Measurements from ENCODE around the gene WNT5A.

WNT5A gene

GRCh38 chr3:55486857-55487380 is at the start of gene WNT5A:
TSS of gene WNT5A (minus strand) at chr3:55487306. CDS start at chr3:55486985, 321 bp downstream.
- peak; percentile 64 for DNase-seq (ENCODE audit: low read depth)

DNA sequence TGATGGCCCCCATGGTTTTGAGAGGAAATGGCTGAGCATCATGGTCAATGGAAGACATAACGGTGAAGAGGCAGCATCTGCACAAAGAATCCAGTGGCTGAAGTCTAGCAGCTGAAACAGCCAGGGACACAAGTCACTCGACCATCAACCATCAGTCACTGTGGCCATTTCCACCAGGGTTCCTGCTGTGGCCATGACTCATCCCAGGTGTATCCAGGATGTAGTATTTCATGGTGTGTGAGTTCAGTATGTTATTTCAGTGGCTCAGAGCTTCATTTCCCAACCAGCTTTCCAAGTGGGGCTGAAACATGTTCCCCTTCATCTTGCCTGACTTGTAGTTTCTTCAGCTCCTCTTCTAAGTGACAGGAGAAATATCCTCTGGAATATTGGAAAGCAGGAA is 47.8 kb upstream of the WNT5A start:
- no peak for DNase-seq (ENCODE audit: low read depth)

DNA sequence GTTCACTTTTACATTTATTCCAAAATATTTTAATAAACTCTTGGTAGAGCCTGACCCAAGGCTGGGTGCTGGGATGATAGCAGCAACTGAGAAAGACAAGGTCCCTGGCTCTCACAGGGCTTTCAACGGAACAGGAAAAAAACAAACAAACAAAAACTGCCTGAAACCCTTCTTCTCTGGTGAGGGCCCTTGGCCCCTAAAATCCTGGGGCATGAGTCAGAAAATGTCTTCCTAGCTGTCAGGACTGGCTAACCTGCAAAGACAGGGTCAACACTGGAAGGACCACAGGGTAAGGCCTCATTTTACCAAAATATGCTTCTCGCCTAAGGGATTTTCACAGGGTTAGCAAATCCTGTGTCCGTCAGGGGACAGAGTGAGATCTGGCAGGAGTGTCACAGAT is 45.7 kb upstream of the WNT5A start:
- no peak for DNase-seq (ENCODE audit: low read depth)

DNA sequence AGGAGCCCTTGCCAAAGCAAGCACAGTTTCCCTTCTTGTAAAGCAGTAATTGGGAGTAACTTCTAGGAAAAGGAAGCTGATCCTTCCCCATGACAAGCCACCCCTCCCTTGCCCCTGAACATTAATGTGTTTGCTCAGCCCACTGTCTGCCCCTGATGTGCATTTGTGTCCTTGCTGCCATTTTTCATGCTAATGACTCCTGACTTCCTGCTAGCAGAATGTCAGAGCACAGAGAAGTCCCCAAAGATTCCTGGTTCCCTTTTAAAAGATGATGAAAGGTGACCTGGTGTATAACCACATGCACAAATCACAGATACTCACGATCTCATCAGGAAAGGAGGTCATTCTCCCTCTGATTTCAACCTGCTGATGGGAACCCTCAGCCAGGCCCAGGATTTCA is 44.2 kb upstream of the WNT5A start:
- DNase-seq (ENCODE audit: low read depth) = no peak

DNA sequence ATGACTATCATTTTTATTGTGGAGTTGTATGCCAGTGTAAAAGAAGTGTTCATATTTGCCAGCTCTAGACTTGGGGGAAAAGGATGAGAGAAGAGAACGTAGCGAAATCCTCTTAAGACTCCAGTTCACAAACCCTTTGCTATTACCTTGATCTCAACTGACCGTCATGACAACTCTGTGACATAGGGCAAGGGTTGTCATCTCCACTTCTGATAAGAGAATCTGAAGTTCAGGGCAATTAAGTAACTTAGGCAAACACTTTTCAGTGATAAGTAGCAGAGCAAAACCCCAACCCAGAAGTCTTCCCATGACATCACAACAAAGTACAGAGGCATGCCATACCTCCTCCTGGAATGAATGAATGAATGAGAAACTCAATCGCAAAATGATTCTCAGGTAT is 40.3 kb upstream of the WNT5A start:
- no peak for DNase-seq (ENCODE audit: low read depth)

DNA sequence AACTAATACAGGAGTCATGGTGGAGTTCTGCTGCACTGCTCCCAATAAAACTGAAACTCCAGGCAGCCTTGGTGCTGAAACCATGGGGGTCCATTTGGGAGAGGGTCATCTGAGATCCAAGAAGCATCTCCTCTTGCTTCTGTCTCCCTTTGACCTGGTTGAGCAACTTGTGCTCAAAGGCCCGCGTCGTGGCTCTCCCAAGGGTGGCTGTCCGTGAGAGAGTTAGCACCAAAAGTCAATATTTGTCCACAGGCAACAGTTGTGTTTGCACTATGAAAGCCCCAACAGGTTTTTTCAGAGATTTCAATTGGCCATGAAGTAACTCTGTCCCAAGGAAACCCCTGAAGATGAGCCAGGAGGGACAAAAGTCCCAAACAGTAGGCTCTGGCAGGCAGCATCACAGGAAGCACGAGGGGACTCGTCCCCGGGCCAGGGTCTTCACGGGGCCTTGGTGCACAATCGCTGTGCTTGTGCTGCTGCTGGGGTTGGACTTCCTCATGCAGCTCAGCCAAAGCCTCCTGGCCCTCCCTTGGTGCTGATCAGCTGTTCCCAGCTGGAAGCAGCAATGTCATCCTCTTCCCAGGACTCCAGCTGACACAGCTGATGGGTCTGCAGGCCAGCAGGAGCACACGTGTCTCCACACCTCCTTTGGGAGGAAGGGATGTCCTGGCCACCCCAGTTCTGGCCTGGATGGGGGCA is 39.4 kb upstream of the WNT5A start:
- DNase-seq (ENCODE audit: low read depth) = no peak

DNA sequence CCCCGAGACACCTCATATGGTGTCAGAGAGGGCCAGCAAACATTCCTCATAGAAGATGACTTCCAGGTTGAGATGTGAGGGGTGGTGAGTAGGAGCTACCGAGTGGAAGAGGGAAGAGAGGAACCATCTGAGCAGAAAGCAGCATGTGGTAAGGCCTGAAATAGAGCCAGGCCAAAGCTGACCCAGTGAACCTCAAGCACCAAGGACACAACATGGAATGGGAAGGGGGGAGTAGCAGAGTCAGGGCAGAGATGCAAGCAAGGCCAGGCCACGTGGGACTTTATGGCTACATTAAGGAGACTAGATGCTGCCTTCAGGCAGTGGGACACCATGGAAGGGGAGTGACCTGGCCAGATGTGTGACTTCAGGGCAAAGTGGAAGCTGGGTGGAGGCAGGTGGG is 38.3 kb upstream of the WNT5A start:
- DNase-seq (ENCODE audit: low read depth) = no peak

GRCh38 chr3:55524565-55525244 is 37.6 kb upstream of the WNT5A start:
- DNase-seq (ENCODE audit: low read depth) = peak; percentile 43

DNA sequence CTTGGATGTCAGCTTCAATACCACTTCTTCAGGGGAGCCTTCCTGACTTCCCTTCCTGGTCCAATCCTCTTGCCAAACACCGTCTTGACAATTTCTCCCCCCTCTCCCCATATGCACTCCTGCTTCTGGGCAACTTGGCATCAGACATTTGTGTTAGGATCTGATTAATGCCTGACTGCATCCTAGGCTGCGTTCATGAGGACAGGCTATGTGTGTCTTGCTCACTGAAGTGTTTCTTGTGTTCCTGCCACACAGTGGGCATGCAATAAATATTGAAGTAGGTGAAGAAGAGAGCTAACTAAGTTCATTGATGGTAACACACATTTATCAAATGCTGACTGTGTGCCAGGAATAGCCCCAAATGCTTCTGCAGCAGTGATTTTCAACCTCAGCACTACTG is 36.4 kb upstream of the WNT5A start:
- no peak for DNase-seq (ENCODE audit: low read depth)

DNA sequence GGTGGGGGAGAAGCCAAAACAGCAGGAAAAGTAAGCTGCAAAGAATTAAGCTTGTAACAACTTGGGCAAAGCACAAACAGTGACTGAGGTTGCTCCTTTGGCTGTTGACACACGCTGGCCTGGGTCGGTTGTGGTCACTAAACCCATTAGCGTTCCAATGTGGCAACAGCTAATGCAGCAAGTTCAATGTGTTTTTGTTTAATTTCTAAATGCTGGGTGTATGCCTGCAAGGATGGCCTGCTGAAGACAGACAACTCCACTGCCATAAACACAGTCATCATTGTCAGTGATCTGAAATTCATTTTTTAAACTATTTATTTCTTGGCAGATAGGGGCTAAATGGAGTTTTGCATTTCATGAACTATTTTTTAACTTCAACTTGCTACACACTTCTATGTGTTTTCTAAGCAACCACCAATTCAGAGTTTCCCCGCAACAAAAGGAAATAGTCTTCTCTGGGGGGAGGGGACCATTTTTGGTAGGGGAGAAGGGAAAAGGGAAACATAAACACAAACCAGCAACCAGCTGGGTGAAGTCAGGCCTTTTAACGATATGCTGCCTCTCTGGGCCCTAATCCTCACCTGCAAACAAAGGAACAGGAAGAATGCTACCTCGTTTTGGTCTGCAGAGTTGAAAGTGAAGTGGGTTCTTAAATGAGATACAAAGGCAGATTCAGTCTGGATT is 34.8 kb upstream of the WNT5A start:
- peak; percentile 95 for DNase-seq (ENCODE audit: low read depth)

GRCh38 chr3:55521064-55521737 is 34.1 kb upstream of the WNT5A start:
- DNase-seq (ENCODE audit: low read depth) = no peak

DNA sequence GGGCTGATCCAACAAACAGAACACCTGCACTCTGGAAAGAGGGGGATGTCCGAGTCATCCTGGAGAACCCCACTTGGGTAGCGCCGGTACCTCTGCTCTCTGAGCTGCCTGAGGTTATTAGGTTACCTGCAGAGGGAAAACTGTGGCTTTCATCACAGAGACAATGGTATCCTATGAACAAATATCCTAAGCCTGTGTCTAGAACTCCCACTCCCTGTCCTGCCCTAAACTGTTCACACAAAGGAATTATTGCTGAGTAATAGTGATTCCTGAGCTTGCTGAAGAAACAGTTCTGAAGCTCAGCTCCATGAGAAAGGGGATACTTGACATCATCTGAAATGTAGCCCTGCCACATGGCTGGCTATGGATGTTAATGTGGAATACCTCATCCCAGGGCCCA is 31.9 kb upstream of the WNT5A start:
- DNase-seq (ENCODE audit: low read depth) = peak; percentile 58

GRCh38 chr3:55518451-55518850 is 31.3 kb upstream of the WNT5A start:
- no peak for DNase-seq (ENCODE audit: low read depth)

GRCh38 chr3:55516392-55517030 is 29.4 kb upstream of the WNT5A start:
- DNase-seq (ENCODE audit: low read depth) = no peak

GRCh38 chr3:55515550-55516246 is 28.6 kb upstream of the WNT5A start:
- no peak for DNase-seq (ENCODE audit: low read depth)

DNA sequence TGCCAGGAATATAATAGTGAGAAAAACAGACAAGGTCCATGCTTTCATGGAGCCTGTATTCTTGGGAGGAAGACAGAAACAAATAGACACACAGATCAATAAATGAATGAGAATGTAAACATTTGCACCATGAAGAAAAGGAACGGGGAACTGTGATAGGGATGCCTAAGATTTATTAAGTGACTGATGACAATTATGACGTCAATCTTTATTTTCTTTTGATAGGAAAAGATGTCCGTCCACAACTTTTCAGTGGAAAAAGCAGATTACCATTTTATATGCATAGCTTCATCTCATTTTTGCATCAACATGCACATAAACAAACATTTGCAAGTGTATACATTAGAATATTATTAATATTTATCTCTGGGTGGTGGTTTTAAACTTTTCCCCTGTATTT is 27.9 kb upstream of the WNT5A start:
- DNase-seq (ENCODE audit: low read depth) = no peak

GRCh38 chr3:55512571-55513343 is 25.7 kb upstream of the WNT5A start:
- DNase-seq (ENCODE audit: low read depth) = no peak

DNA sequence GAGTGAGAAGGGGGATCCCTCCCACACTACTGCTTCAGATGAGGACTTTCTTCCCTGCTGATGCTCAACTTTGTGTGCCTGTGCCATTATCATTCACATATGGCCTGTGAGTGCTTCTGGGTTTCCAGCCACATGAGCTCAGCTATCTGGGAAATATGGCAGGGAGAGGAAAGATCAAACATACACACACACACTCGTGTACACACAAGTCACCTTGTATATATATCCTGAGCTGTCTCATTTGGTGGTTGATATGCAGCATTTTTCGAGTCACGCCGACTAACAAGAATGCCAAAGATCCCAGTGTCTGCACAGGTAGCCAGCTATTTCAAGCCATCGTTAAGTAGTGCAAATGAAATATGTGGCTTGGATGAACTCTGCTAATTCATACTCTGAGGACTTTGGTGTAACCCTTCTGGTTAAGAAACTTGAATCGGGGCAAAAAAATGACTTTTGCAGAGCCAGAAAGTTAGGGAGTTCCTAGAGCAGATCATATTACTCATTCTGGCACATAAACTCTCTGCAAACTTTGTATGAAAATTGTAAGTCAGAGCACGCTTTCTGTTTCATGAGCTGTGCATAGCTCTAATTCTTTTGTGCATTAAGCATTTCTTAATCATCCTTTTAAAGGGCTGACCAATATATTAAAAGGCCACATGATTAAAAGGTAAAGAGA is 24.9 kb upstream of the WNT5A start:
- peak; percentile 81 for DNase-seq (ENCODE audit: low read depth)

GRCh38 chr3:55508335-55508734 is 21.2 kb upstream of the WNT5A start:
- DNase-seq (ENCODE audit: low read depth) = no peak

GRCh38 chr3:55507808-55508207 is 20.7 kb upstream of the WNT5A start:
- DNase-seq (ENCODE audit: low read depth) = no peak
